DND-41 (cell line): ENCODE measurements around the gene RUNX3.
"Not testable (repeated sequence)": the region's sequence is repeated elsewhere in the genome, so short reads cannot be mapped to it uniquely, and the experiment has no call there.

Experiments used
- ATAC-seq: fragments of 200-7000 bp; cut with Tn5 transposase; 3 replicates; pipeline ENCODE4 v1.9.1; 2021; ENCODE audit warnings: low read depth; ENCODE audit not compliant: insufficient read depth
- DNase-seq: peaks from one replicate; pipeline ENCODE4 v3.0.0-alpha.2; 2020
- H2AFZ ChIP-seq: 2 replicates; pipeline ENCODE4 v1.6.0; 2012; ENCODE audit warnings: low read depth, low read length
- H3K27ac ChIP-seq: 2 replicates; pipeline ENCODE4 v1.5.1; 2012; ENCODE audit warnings: low read length, inconsistent platforms
- H3K27me3 ChIP-seq: fragments of 200-600 bp; sonication (generic); 2 replicates; pipeline ENCODE4 v1.6.0; 2012; ENCODE audit warnings: low read length, mild to moderate bottlenecking, inconsistent platforms; ENCODE audit not compliant: insufficient read depth, poor library complexity
- H3K36me3 ChIP-seq: 2 replicates; pipeline ENCODE4 v1.5.1; 2012; ENCODE audit warnings: low read length, inconsistent platforms; ENCODE audit not compliant: insufficient read depth
- H3K4me1 ChIP-seq: 2 replicates; pipeline ENCODE4 v1.5.1; 2012; ENCODE audit warnings: mild to moderate bottlenecking, low read length; ENCODE audit not compliant: insufficient read depth
- H3K4me2 ChIP-seq: 2 replicates; pipeline ENCODE4 v1.6.0; 2012; ENCODE audit warnings: mild to moderate bottlenecking, moderate library complexity, low read length, inconsistent platforms; ENCODE audit not compliant: insufficient read depth
- H3K4me3 ChIP-seq, 2 experiments: fragments of 200-600 bp in 1 of 2; shearing (Covaris generic) in 1 of 2; 2 replicates each; pipeline ENCODE4 v1.5.1; 2012 to 2016; ENCODE audit warnings: inconsistent platforms in 2 of 2, low read length in 2 of 2, mild to moderate bottlenecking in 2 of 2, low read depth in 1 of 2, moderate library complexity in 1 of 2
- H3K79me2 ChIP-seq: 2 replicates; pipeline ENCODE4 v1.6.0; 2012; ENCODE audit warnings: low read length, inconsistent platforms; ENCODE audit not compliant: insufficient read depth
- H3K9ac ChIP-seq: 2 replicates; pipeline ENCODE4 v1.6.0; 2012; ENCODE audit warnings: low read depth, mild to moderate bottlenecking, inconsistent platforms, low read length, moderate library complexity
- H3K9me3 ChIP-seq: 2 replicates; pipeline ENCODE4 v1.5.1; 2012; ENCODE audit warnings: low read length, moderate library complexity, mild to moderate bottlenecking, inconsistent platforms; ENCODE audit not compliant: insufficient read depth, severe bottlenecking
- H4K20me1 ChIP-seq: 2 replicates; pipeline ENCODE4 v1.6.0; 2012; ENCODE audit warnings: low read length; ENCODE audit not compliant: insufficient read depth
- EZH2 ChIP-seq: IDR thresholded peaks from 3 replicates; pipeline ENCODE4 v1.6.1; 2012; ENCODE audit warnings: borderline replicate concordance, low read depth, mild to moderate bottlenecking, moderate library complexity, low read length, inconsistent platforms; ENCODE audit not compliant: severe bottlenecking
- TF ChIP-seq, protein P1 (sequence below): IDR thresholded peaks from 2 replicates; pipeline ENCODE4 v1.5.1; 2012; ENCODE audit warnings: borderline replicate concordance, low read length, moderate library complexity, mild to moderate bottlenecking; ENCODE audit not compliant: poor library complexity, severe bottlenecking; ENCODE audit errors: extremely low read depth

RUNX3 gene

DNA sequence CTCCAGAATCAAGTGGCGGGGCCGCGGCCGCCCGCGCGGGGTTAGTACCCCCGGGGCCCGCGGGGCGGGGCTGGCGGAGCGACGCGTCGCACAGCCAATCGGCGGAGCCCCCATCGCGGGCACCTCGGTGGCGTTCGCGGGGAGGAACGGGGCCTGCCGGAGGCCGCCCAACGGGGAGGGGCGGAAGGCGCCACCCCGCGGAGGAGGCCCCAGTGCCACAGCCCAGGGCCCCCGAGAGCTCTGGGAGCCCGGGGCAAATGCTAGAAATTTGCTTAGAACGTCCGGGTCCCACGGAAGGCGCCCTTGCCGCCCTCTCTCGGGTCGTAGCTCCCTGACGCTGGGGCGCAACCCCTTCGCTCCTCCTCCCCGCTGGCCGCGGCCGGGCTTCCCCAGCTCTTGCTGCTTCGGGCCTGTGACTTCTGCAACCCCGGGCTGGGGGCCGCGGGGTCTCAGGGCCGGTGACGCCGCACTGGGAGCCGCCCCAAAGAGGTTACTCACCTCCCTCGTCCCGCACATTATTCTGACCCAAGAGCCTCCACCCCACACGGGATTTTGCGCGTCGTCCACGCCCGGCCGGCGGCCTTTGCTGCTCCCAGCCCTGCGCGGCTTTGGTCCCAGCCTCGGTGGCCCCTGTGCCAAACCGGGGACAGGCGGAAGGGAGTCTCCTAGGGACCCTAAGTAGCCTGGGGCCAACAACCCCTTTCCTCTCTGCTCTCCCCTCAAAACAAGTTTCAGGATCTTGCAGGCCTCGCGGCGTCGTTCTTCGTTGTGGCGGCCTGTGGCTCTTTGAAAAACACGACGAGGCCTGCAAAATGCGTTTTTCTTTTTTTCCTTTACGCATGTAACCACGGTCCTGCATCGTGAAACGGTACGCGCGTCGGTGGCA lies at the start of gene RUNX3:
Gene RUNX3, minus strand, starts transcription at position 17 of the 886 bp plus-strand sequence. CDS start 408 bp downstream, outside the sequence.
- Histone ChIP-seq H3K4me1 (peaks cover 44% of the 10 kb centered on the region), H2AFZ (peak within 1 kb of the TSS; percentile 79), H3K36me3 (peaks cover 20% of the 10 kb centered on the region), H3K27me3 (peaks cover 36% of the 10 kb centered on the region), H3K27ac (peak within 1 kb of the TSS; percentile 71), H3K4me2 (peak within 1 kb of the TSS; percentile 89), H4K20me1 (peaks cover 27% of the 10 kb centered on the region), H3K9me3 (no peaks in the 10 kb centered on the region), H3K9ac (peak within 1 kb of the TSS; percentile 74), H3K4me3 (peak within 1 kb of the TSS; percentile 58 to 80), H3K79me2 (peaks cover 24% of the 10 kb centered on the region)
- ATAC-seq (peak; percentile 83), DNase-seq (peak; percentile 85)
- TF ChIP-seq EZH2, result peak; percentile 28
- TF ChIP-seq, protein P1, sequence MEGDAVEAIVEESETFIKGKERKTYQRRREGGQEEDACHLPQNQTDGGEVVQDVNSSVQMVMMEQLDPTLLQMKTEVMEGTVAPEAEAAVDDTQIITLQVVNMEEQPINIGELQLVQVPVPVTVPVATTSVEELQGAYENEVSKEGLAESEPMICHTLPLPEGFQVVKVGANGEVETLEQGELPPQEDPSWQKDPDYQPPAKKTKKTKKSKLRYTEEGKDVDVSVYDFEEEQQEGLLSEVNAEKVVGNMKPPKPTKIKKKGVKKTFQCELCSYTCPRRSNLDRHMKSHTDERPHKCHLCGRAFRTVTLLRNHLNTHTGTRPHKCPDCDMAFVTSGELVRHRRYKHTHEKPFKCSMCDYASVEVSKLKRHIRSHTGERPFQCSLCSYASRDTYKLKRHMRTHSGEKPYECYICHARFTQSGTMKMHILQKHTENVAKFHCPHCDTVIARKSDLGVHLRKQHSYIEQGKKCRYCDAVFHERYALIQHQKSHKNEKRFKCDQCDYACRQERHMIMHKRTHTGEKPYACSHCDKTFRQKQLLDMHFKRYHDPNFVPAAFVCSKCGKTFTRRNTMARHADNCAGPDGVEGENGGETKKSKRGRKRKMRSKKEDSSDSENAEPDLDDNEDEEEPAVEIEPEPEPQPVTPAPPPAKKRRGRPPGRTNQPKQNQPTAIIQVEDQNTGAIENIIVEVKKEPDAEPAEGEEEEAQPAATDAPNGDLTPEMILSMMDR, result peak; percentile 35

DNA sequence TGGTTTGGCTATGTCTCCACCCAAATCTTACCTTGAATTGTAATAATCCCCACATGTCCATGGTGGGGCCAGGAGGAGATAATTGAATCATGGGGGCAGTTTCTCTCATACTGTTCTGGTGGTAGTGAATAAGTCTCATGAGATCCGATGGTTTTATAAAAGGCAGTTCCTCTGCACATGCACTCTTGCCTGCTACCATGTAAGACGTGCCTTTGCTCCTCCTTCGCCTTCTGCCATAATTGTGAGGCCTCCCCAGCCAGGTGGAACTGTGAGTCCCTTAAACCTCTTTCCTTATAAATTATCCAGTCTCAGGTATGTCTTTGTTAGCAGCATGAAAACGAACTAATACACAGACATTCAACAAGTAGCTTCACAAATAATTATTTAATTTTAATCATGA lies 49.2 kb upstream of the RUNX3 start:
- peaks cover 22% of the 10 kb centered on the region for H3K9me3 ChIP-seq
- not testable (repeated sequence) for H3K27ac ChIP-seq, H3K4me3 ChIP-seq, H4K20me1 ChIP-seq, ATAC-seq, H3K36me3 ChIP-seq, DNase-seq, H2AFZ ChIP-seq, H3K27me3 ChIP-seq, H3K9ac ChIP-seq, H3K4me2 ChIP-seq, H3K4me1 ChIP-seq, H3K79me2 ChIP-seq

DNA sequence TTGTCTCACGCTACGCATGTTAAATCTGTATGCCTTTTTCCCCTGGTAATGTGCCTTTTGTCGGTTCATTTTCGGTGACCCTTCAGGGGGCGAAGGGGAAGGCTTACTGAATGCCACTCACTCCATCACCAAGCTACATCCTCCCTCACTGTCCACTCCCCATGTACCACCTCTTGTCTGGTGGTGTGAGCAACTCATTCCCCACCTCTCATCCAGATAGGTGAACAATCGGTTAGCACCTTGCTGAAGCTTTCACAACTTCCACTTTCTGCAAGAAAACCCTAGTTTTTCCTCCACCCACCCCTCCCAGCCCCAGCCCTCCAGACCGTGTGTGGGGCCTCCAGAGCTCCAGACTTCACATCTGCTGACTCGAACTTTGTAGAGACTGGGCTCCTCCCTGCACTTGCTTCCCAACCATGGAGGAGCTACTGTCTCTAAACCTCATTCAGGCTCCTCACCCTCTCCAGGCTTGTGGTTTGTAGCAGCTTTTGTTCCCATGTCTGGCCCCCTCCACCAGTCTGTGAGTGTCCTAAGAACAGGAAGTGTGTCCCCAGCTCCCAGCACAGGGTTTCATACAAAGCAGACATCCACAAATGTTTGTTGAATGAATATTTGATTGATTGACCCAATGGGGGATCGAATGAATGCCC lies 48.4 kb upstream of the RUNX3 start:
- no peak overlapping the region for H3K27ac ChIP-seq
- no peaks in the 10 kb centered on the region for H3K27me3 ChIP-seq
- TF ChIP-seq, protein P1, result no peak
- no peak for TF ChIP-seq EZH2
- peak; percentile 37; the same call in 1 of the 3 replicates for ATAC-seq
- H2AFZ ChIP-seq, result no peak overlapping the region
- no peak overlapping the region for H3K4me3 ChIP-seq
- peaks cover 22% of the 10 kb centered on the region for H3K9me3 ChIP-seq
- no peaks in the 10 kb centered on the region for H3K36me3 ChIP-seq
- no peak for DNase-seq
- H3K9ac ChIP-seq, result no peak overlapping the region
- H4K20me1 ChIP-seq, result no peaks in the 10 kb centered on the region
- no peak overlapping the region for H3K4me2 ChIP-seq
- peaks cover 5% of the 10 kb centered on the region for H3K4me1 ChIP-seq
- H3K79me2 ChIP-seq, result no peaks in the 10 kb centered on the region

DNA sequence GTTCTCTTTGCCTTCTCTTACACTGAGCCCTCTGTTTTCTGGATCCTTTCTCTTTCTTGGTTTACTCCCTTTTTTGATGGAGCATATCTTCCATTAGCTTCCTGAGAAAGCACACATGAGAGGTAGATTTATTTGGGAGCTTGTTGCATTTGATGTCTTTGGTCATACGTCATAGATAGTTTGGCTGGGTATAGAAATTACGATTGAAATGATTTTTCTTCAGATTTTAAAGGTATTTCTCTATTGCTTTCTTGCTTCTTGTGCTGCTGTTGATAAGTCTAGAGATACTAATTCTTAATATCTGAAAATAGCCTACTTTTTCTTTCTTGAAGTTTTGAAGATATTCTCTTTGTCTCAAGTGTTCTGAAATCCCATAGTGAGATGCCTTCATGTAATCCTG lies 45.3 kb upstream of the RUNX3 start:
- H3K4me1 ChIP-seq, result no peaks in the 10 kb centered on the region
- H3K9ac ChIP-seq, result no peak overlapping the region
- H2AFZ ChIP-seq, result no peak overlapping the region
- H3K27me3 ChIP-seq, result no peaks in the 10 kb centered on the region
- no peak overlapping the region for H3K27ac ChIP-seq
- DNase-seq (no peak), ATAC-seq (no peak)
- no peak overlapping the region for H3K4me3 ChIP-seq
- no peaks in the 10 kb centered on the region for H4K20me1 ChIP-seq
- TF ChIP-seq, protein P1, result no peak
- no peak for TF ChIP-seq EZH2
- H3K79me2 ChIP-seq, result no peaks in the 10 kb centered on the region
- peaks cover 22% of the 10 kb centered on the region for H3K9me3 ChIP-seq
- no peak overlapping the region for H3K4me2 ChIP-seq
- no peaks in the 10 kb centered on the region for H3K36me3 ChIP-seq
